HG02943 (cell line): ENCODE data around the gene PCDHGA12.
"Not testable (repeated sequence)": the region's sequence is repeated elsewhere in the genome, so short reads cannot be mapped to it uniquely, and the experiment has no call there.

ENCODE experiments used
- ATAC-seq: cut with Tn5 transposase; IDR thresholded peaks from one replicate; pipeline ENCODE4 v1.9.1; 2021; ENCODE audit warnings: mild to moderate bottlenecking, low read depth, moderate library complexity; ENCODE audit not compliant: unreplicated experiment

The PCDHGA12 gene

GRCh38 chr5:141407790-141408505, 22.4 kb upstream of the PCDHGA12 start, which contains the start of gene PCDHGB6:
Gene PCDHGB6 (plus strand): TSS chr5:141408021. CDS start chr5:141408203, 182 bp downstream.
- not testable (repeated sequence) for ATAC-seq

GRCh38 chr5:141409598-141410306, 20.6 kb upstream of the PCDHGA12 start:
- no peak for ATAC-seq

GRCh38 chr5:141411575-141411974, 18.7 kb upstream of the PCDHGA12 start:
- no peak for ATAC-seq

- peak; percentile 58 for ATAC-seq
Observed at GRCh38 chr5:141412854-141413539, 17.3 kb upstream of the PCDHGA12 start, which contains the start of gene PCDHGA10. Gene PCDHGA10 (plus strand): TSS chr5:141412987. CDS start chr5:141413176, 189 bp downstream.

GRCh38 chr5:141413540-141414069, 16.7 kb upstream of the PCDHGA12 start:
- no peak for ATAC-seq

GRCh38 chr5:141414548-141415274, 15.6 kb upstream of the PCDHGA12 start:
- ATAC-seq, result not testable (repeated sequence)

GRCh38 chr5:141415275-141415618, 15.1 kb upstream of the PCDHGA12 start:
- not testable (repeated sequence) for ATAC-seq

GRCh38 chr5:141417494-141418172, 12.7 kb upstream of the PCDHGA12 start, which contains the start of gene PCDHGB7:
Gene PCDHGB7 (plus strand): TSS chr5:141417677. CDS start chr5:141417860, 183 bp downstream.
- peak; percentile 75 for ATAC-seq

- no peak for ATAC-seq
Observed at GRCh38 chr5:141419074-141419880, 11.0 kb upstream of the PCDHGA12 start.

- ATAC-seq, result no peak
Observed at GRCh38 chr5:141420855-141421488, 9.3 kb upstream of the PCDHGA12 start, which contains the start of gene PCDHGA11. Gene PCDHGA11 (plus strand): TSS chr5:141421051. CDS start chr5:141421228, 177 bp downstream.

GRCh38 chr5:141421489-141421855, 8.8 kb upstream of the PCDHGA12 start:
- no peak for ATAC-seq

- no peak for ATAC-seq
Observed at GRCh38 chr5:141422742-141423291, 7.5 kb upstream of the PCDHGA12 start.

- no peak for ATAC-seq
Observed at GRCh38 chr5:141427783-141428426, 2.4 kb upstream of the PCDHGA12 start.

GRCh38 chr5:141431286-141431685, 979 bp downstream of the PCDHGA12 start:
- ATAC-seq, result peak; percentile 42

- ATAC-seq, result not testable (repeated sequence)
Observed at GRCh38 chr5:141432308-141432707, 2.0 kb downstream of the PCDHGA12 start.

- ATAC-seq, result not testable (repeated sequence)
Observed at GRCh38 chr5:141432726-141433125, 2.4 kb downstream of the PCDHGA12 start.

GRCh38 chr5:141434006-141434405, 3.7 kb downstream of the PCDHGA12 start:
- no peak for ATAC-seq
